GM21529 (cell line): Measurements from ENCODE around the gene EZR.

ENCODE experiments used
- ATAC-seq: cut with Tn5 transposase; IDR thresholded peaks from one replicate; pipeline ENCODE4 v1.9.1; 2021; ENCODE audit not compliant: unreplicated experiment

The EZR gene

DNA sequence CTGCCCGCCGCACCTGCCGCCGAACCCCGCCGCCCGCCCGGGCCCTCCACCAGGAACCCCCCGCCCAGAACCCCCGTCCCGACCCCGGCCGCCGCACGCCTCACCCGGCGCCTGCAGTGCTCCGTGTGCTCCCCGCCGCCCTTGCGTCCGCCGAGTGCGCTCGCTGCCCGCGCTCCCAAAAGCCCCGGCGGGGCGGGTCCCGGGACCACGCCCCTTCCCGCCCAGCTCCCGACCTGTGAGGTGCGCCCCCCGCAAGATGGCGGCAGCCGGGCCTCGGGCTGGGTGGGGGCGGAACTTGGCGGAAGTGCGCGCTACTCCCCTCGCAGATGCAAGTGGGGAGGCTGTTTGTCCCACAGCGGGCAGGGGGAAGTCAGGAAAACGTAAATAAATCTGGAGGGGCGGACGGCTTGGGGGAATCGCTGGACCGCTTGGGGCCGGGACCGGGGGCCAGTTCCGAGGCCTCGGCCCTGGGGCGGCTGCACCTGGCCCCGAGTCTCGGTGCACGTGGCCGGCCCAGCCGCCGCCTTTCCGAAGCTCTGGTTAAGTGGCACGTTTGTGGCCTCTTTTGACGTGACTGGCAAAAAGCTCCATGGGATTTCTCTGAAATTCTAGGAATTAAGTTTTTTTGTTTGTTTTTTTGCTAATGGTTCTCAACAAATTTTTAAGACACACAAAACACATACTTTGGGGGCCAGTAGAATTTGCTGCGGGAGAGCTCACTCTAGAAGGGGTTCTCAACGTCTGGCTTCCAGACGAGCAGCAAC is at the start of gene EZR:
Gene EZR (minus strand): TSS at position 156 of the 764 bp plus-strand sequence. CDS start 1,275 bp downstream, outside the sequence.
- peak; percentile 42 for ATAC-seq

DNA sequence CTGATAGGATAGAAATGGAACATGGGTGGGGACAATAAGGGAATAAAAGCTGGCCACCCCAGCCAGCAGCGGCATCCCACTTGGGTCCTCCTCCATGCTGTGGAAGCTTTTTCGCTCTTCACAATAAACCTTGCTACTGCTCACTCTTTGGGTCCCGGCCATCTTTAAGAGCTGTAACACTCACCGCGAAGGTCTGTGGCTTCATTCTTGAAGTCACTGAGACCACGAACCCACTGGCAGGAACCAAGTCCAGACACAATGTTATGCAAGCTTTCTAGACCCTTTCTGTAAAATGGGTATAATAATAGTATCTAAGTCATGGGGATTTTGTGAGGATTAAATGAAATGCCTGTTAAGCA is 48.9 kb upstream of the EZR start:
- ATAC-seq: no peak

DNA sequence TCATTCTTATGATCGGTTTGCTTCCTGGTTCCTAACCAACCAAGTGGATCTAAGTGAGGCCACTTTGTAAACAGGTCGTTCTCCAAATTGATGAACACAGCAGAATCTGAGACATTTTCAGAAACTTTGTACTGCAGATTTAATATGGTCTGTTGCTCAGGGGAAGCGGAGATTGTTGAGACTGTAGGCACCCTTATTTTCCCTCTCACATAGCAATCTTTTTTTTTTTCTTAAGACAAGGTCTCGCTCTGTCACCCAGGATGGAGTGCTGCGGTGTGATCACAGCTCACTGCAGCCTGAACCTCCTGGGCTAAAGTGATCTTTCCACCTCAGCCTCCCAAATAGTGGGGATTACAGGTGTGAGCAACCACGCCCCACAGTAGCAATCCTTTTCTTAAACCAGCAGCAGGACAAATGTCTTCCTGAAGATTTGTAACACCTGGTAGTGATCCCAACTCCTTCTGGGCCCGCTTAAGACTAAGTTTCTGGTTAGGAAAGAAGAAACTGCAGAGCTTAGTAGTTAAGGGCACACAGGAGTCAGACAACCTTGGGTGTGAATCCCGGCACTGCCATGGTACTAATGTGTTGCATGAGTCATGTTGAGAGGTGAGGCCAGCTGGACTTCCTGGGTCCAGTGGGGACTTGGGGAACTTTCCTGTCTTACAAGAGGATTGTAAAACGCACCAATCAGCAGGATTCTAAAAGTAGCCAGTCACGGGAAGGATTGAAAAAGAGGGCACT is 48.4 kb upstream of the EZR start:
- no peak for ATAC-seq

DNA sequence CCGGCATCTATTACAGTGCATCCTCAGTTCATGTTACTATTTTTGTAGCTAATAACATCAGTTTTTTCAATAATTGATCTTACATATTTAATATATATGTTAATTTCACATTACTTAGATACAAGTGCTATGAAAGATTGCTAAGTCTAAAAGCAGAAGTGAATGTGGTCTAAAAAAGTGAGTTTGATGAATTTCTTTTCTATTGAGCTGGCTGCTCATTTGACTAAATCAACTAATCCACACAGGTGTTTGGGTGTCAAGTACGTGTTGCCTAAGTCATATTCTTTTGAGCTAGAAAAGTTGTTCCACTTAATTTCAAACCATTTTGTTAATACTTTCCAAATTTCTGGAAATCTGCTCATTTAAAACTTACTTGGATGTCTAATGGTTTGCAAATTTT is 46.6 kb upstream of the EZR start:
- ATAC-seq: no peak

DNA sequence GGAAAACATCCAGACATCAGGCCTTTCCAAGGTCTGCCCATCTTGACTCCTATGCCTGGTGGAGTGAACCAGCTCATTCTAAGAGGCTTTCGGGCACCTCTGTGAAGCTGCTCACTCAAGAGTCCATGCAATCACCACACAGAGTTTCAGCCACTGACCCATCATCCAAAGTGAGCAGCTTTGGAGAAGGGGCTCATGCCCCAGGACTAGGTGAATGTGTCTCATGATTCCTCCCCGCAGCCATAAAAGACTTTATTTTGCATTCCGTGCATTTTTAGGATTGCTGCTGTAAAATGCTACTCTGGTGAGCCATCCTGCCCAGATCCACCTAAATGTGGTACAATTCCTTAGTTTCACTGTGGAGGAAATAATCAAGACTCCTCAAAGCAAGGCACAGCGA is 44.5 kb upstream of the EZR start:
- no peak for ATAC-seq

DNA sequence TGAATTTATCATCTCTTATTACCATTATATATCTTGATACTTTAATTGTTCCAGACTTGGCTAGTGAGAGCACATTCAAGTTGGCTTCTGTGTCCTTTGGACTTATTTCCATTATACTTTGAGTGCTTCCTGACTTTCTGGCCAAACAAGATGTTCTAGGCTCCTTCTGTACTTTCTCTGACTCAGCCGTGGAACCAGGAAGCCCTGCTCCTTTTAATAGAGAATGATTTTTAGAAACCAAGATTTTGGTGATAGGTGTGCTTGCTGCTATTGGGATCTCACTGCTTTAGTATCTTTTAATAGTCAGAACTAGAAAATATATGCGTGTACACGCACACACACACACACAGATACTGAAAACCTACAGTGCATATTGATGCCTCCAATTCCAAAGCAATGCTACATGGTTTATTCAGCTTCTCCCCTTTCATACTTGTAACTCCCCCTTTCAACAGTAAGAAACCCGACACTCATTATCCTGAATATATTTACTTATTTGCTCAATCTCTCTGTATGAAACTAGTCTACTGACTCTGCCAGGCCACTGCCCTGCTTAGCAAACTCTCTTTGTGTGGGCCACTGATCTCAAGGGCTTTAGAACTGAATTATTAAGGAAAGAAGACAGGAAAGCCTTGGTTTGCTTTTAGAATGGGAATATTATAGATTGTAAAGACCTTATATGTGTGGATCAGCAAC is 42.7 kb upstream of the EZR start:
- no peak for ATAC-seq

DNA sequence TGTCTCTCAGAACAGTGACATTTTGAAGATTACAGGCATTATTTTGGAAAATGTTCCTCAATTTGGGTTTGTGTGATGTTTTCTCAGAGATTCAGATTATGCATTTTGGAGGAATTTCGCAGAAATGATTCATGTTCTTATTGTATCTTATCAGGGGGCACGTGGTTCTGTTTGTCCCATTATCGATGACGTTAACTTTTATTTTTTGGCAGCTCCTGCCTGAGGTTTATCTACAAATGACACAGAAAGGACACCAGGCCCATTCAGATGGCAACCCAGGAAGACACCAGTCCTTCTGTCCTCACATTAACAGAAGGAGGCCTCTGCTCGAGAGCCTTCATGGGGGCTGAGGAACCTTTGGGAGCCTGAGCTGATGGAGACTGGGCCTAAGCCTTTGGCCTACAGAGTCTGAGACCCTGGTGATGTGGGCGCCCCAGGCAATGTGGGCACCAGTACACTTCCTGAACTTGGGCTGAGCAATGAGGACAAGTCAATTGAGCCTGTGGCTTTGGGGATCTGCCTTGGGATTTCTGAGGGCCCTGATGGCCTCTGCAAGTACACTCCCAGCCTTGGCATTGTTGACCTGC is 41.2 kb upstream of the EZR start:
- ATAC-seq: no peak

DNA sequence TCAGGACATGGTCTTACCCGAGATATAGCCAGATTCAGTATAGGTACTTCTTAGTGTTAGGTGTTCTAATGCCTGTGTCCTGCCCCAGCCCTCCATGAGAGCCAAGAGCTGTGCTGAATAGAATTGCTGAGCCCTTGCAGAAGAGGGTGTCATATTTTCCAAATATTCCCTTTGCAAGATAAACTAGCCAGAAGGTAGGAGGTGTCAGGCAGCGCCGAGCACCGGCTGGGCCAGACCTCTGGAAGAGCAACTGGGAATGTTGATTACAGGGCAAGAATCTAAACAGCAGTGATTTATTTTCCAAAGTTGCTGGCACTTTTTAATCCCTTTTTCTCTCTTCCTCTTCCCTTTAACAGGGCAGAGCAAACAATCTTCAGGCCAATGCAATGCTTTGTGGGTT is 37.1 kb upstream of the EZR start:
- no peak for ATAC-seq

DNA sequence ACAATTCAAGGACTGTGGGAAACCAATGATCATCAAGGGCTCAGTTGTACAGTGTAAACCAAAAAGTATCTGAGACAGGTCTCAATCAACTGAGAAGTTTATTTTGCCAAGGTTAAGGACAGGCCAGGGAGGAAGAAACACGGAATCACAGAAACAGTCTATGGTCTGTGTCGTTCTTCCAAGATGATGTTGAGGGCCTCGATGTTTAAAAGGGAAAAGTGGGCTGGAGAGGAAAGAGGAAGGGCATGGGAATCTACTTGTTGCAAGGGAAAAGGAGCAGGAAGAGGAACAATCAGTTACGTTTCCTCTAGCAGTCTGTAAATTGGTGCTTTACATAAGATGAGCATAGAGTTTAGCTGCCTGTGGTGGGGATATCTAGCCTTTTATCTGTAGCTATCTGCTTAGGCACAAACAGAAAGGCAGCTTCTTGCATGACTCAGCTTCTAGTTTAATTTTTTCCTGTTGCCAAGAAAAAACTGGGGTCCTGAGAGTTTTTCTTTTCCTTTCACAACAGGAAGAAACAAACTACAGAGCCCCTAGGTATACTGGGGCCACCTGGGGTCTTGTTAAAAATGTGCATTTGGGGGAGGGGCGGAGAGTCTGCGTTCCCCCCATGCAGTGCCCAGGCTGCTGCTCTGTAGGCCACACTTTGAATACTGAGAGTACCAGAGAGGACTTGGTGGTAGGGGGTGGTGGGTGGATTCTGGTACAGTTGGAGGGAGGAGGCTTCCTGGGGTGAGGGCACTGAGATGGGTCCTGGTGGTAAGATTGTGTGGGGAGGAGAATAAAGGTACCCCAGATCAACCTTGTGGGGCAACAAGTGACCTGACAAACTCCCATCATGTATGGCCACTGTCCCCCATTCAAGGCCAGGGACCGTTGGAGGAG is 35.3 kb upstream of the EZR start:
- ATAC-seq: no peak

DNA sequence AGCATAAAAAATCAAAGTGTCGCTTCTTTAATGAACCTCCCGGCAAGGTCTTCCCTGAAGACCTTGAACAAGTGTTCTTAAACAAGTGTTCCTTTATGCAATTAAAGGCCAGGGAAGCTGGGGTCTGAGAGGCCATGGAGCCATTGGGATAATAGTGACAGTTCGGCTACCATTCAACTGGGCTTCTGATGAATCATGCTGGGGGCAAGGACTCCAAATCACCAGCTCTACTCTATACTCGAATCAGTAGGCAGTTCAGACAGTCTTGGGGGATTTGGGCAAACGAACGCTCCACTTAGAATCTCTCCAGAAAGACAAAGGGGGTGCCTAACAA is 34.7 kb upstream of the EZR start:
- no peak for ATAC-seq

DNA sequence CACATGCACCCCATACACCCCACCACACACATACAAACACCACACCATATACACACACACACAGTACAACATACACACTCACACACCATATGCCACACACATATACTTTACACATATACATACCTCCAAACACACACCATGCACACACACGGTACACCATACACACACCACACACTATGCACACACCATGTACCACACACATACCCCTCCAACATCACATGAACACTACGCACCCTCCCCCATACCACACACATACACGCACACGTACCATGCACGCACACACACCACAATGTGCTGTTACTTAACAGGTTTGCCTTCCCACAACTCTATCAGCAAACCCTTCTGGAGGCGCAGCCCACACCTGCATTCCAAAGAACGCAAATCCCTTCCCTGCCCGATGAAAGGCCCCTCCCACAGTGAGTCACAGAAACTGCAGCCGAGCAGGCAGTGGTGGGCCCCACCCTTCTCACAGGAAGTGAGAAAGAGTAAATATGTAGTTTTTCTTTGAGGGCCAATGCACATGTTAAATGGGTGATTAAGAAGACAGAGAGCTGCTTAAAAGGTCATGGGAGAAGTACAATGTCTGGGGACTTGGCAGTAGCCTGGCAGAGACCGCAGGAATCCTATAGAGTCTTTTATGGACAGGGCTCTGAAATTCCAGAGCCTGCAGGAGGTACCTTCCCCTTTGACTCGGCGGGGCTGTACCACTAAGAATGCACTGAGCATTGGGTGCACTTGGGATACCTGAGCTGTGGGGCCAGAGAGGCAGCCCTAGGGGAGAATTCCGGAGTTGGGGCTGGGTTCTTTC is 34.1 kb upstream of the EZR start:
- peak; percentile 91 for ATAC-seq

DNA sequence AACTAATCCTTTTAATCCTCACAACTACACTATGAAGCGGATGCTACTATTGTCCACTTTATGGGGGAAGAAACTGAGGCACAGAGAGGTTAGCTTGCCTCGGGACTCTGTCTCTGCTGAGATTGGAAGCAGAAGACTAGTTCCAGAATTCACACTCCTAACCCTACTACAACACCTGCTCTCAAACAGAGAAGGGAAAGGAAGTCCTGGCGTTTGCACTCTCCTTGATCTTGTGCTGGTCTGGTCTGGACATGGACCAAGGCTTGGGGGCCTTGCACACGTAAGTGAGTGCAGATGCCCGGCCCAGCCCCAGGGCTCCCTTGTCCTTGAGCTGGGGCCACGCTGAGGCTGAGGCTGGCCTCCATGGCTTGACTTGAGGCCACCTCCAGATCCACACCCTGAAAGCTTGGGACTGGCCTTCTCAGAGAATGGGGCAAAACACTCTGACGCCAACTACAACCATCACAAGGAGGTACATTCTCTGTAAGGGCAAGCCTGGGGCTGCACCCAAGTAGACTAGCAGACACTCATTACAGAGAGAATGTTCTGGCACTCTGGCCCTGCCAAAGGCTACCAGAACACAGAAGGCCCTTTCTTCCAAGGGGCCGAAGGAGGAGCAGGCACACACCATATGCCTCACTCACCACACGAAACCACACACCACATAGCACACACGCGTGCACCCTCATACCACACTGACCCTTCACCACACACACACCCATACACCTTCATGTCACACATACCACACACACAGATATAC is 33.3 kb upstream of the EZR start:
- ATAC-seq: no peak

DNA sequence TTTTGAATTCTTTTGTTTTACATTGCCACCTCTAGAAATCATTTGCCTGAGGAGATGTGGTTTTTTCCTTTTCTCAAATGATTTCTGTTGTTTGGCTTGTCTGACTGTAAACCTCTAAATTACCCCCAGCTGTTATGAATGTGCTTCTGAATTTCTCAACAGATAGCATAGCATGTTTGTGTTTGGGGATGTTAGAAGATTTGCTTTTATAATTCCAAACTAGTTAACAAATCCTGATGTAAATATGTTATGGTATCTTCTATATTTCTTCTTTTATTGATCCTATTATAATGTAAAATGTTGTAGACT is 31.6 kb upstream of the EZR start:
- no peak for ATAC-seq

DNA sequence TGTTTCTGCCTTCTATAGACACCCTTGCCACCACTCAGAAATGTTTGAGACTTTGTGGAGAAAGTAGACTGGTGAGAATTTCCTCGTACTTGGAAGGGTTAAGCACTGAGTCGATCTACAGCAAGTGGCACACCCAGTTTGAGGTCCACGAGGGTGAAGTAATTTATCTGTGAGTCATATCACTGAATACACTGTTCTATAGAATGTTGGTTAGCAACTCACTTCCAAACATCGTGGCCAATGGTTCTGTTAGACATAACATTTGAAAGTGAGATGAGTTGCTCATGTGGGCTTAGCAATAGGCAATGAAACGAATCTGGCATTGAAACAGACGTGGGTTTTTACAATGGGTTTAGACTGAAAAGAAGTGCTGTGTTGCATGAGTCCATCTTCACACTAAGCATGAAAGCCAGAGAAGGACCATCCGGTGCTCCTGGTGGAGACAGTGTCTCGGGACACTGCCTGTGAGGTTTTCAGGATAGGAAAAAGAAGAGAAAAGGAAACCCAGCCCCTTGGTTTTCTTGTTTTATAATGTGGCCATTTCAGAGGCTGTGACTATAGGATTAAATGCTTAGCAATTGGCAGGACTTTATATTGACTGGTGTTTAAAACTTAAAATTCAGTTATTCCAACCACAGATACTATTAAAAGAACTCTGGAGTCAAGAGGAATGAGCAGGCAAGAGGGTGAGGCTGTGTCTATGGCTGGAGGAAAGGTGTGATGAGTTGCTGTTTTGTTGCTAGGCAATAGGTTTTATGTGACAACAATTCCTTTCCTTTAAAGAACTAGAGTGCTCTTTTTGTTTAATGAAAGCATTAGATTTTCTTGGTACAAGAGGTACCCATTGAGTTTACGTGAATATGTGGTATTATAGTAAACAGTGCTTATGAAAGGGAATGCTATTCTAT is 31.0 kb upstream of the EZR start:
- ATAC-seq: no peak

DNA sequence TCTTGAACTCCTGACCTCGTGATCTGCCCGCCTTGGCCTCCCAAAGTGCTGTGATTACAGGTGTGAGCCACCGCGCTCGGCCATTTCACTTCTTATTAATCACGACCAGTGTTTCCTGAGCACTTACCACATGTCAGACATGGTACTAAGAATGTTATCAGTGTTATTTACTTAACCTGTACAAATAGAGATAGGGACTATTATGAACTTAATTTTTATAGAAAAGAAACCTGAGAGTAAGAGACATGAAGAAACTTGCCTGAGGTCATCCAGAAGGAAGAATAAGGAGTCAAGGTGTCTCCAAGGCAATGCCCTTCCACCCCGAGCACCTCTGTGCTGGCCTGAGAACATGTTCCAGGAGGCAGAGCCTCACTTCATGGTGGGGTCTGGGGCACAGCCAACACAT is 29.3 kb upstream of the EZR start:
- ATAC-seq: no peak

DNA sequence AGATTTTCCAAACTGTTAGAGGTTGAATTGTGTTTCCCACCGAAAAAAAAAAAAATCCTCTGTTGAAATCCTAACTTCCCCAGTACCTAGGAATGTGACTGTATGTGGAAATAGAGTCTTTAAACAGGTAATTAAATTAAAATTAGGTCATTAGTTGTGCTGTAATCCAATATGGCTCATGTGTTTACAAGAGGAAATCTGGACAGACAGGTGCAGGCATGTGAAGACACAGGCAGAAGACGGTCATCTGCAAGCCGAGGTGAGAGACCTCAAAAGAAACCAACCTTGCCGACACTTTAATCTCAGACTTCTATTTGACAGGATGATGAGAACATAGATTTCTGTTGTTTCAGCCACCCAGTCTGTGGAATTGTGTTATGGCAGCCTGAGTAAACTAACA is 28.6 kb upstream of the EZR start:
- ATAC-seq: no peak

DNA sequence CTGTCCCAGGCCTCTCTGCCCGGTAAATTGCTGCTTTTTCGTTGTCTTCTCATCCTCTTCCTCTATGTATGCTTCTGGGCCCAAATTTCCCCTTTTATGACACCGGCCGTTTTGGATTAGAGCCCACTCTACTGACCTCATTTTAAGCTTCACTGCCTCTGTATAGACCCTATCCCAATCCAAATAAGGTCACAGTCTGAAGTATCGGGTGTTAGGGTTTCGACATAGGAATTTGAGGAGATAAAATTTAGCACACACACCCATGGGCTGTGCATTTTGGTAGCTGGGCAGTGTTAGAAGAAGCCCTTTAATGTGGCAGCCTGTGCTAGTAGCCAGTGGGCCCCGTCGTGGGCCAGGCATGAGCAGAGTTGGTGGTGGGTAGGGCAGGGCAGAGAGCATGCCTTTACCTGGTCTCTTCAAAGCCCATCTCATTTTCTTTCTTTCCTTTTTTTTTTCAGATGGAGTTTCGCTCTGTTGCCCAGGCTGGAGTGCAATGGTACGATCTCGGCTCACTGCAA is 27.9 kb upstream of the EZR start:
- no peak for ATAC-seq
